Measurements from ENCODE around the gene SYT8. TPM values are rescaled to one million over a fixed set of nuclear protein-coding genes. Genes with fewer than 3 reads are reported as not detected.
"Not testable (repeated sequence)": the region's sequence is repeated elsewhere in the genome, so short reads cannot be mapped to it uniquely, and the experiment has no call there.

The SYT8 gene, protein sequence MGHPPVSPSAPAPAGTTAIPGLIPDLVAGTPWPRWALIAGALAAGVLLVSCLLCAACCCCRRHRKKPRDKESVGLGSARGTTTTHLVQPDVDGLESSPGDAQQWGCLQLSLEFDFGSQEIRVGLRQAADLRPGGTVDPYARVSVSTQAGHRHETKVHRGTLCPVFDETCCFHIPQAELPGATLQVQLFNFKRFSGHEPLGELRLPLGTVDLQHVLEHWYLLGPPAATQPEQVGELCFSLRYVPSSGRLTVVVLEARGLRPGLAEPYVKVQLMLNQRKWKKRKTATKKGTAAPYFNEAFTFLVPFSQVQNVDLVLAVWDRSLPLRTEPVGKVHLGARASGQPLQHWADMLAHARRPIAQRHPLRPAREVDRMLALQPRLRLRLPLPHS
- total RNA-seq: not detected
- long read RNA-seq: 0 reads

DNA sequence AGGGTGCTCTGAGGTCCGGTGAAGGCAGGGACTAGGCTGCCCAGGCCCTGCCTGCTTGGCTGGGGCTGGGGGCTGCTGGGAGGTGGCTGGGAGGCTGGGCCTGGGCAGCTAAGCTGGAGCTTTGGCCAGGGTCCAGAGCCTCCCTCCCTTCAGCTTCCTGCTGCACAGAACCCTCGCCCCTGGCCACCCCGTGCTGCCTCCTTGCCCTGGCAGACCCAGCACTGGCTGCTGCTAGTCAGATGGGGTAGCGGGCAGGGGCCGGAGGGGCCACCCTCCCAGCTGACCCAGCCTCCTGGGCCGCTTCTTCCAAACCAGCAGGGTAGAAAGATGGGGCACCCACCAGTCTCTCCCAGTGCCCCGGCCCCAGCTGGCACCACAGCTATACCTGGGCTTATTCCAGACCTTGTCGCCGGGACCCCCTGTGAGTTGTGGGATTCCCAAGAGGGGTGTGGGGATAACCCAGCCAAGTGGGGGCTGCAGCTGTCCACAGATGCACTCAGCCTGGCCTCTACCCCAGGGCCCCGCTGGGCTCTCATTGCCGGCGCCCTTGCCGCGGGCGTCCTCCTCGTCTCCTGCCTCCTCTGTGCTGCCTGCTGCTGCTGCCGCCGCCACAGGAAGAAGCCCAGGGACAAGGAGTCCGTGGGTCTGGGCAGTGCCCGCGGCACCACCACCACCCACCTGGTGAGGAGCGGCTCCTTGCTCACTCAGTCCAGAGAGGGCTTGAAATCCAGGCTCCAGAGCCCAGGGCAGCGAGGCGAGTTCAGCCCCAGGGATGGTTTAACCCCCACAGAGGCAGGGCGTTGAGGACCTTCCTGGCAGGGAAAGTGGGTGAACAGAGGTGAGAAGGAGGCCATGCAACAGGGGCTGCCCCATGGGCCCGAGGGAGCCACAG, at the start of gene SYT8:
Gene SYT8 (plus strand): TSS at position 212 of the 892 bp plus-strand sequence. CDS start 116 bp downstream, at position 328.
- intact Hi-C loops (cut with DNase I): no loop called here
- DNase-seq (ENCODE audit: missing footprints) (peak; percentile 33), ATAC-seq (no peak)

DNA sequence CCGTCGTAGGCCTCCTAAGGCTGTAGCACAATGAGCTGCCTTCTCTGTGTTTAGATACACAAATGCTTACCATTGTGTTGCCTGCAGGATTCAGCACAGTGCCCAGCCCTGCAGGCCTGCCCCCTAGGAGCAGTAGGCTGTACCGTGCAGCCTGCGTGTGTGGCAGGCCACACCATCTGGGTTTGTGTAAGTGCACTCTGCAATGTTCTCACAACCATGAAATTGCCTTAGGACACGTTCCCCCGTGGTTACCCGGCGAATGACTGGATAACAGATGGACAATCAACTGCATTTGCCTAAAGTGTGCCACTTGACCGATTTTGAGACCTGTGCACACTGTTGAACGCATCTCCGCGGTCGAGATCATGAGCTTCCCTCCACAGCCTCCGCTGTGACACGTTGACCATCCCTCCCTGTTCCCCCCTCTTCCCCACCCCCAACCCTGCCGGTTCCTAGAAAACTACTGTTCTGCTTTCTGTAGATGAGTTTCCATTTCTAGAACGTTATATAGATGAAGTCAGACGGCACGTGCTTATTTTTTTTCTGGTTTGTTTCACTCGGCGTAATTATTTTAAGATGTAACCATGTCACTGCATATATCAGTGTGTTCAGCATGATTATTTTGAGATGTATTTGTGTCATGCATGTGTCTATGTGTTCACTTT, 48.9 kb upstream of the SYT8 start:
- intact Hi-C loops (cut with DNase I): no loop called here
- DNase-seq (ENCODE audit: missing footprints) (no peak), ATAC-seq (no peak)

DNA sequence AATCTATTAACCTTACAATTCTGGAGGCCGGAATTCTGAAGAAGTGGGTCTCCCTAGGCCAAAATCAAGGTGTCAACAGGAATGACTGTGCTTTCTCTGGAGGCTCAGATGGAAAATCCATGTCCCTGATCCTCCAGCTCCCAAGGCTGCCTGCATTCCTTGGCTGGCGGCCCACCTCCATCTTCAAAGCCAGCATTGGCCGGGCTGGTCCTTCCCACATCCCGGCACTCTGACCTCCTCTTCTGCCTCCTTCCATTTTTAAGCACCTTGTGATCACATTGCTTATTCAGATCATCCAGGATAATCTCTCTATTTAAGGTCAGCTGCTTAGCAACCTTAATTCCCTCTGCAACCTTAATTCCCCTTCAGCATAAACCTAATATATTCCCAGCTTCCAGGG, 48.3 kb upstream of the SYT8 start:
- ATAC-seq: no peak
- no peak for DNase-seq (ENCODE audit: missing footprints)
- intact Hi-C loops (cut with DNase I): no loop called here

DNA sequence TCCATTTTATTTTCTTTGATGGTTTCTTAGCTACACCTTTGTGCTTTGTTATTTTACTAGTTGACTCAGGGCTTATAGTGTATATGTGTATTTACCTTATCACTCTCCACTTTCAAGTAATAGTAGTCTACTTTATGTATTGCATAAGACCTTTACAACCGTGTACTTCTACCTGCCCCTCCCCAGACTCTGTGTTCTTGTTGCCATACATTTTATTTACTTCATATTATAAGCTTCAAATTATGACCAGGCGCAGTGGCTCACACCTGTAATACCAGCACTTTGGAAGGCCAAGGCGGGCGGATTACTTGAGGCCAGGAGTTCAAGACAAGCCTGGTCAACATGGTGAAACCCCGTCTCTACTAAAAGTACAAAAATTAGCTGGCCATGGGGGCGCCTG, 42.9 kb upstream of the SYT8 start:
- ATAC-seq: no peak
- intact Hi-C loops (cut with DNase I): no loop called here
- no peak for DNase-seq (ENCODE audit: missing footprints)

DNA sequence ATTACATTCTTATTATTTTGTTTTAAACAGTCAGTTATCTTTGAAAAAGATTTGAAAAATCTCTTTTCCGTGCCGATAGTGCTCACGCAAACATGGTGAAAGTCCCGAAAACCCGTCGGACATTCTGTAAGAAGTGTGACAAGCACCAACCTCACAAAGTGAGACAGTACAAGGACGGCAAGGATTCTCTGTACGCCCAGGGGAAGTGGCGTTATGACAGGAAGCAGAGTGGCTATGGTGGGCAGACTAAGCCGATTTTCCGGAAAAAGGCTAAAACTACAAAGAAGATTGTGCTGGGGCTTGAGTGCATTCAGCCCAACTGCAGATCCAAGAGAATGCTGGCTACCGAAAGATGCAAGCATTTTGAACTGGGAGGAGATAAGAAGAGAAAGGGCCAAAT, 42.3 kb upstream of the SYT8 start:
- intact Hi-C loops (cut with DNase I): no loop called here
- DNase-seq (ENCODE audit: missing footprints) (no peak), ATAC-seq (no peak)

DNA sequence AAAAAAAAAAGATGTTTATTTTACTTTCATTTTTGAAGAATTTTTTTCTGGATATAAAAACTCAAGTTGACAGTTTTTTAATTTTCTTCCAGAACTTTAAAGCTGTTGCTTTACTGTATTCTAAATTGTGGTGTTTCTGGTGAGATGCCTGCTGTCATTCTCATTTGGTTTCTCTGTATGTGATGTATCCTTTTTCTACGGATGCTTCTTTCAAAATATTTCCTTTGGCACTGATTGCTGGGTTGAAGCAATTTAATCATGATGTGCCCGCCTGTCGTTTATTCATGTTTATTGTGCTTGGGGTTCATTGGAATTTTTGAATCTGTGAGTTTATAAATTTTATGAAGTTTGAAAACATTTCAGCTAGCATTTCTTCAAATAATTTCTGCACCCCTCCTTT, 41.7 kb upstream of the SYT8 start:
- ATAC-seq: no peak
- no peak for DNase-seq (ENCODE audit: missing footprints)
- intact Hi-C loops (cut with DNase I): no loop called here

DNA sequence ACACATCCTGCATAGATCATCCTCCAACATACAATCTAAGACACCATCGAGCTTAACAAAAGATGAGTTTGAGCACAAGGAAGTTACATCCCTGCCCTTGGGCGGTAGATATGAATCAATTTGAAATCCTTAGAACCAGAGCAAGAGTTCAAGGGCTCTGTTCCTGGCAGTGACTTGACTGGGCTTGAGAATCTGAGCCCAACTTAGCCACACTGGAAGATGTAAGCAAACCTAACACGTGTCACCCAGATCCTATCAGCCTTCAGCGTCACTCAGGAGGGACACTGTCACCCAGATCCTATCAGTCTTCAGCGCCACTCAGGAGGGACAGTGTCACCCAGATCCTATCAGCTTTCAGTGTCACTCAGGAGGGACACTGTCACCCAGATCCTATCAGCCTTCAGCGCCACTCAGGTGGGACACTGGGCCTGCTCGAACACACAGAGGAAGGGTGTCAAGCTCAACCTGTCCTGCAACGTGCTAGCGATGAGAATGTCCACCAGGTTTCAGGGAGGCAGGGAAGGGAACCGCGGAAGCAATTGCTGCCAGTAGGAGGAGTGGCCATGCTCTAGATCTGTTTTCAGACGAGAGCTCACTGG, 38.3 kb upstream of the SYT8 start:
- ATAC-seq: no peak
- intact Hi-C loops (cut with DNase I): no loop called here
- no peak for DNase-seq (ENCODE audit: missing footprints)

DNA sequence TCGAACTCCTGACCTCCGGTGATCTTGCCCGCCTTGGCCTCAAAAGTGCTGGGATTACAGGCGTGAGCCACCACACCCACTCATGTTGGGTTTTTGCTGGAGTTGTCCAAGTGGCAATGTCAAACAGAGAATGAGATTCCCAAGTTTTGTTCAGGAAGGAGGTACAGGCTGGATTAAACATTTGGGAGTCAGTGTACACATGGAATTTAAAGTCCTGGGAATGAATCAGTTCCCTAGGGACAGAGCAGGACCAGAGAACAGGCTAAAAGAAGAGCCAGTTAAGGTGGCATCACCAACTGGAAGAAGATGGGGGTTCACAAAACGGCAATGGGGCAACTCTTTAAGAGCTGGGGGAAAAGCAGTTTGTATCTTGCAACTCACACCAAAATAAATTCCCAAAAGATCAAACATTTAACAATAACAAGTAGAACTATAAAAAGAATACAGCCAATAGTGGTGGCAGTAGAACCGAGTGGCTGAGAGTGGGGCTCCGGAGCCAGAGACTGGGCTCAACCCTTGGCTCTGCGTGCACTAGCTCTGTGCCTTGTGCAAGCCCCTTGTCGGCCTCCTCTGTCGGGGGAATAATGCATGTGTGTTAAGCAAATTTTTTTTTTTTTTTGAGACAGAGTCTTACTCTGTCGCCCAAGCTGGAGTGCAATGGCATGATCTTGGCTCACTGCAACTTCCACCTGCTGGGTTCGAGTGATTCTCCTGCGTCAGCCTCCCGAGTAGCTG, 37.2 kb upstream of the SYT8 start:
- intact Hi-C loops (cut with DNase I): no loop called here
- DNase-seq (ENCODE audit: missing footprints) (no peak), ATAC-seq (no peak)

DNA sequence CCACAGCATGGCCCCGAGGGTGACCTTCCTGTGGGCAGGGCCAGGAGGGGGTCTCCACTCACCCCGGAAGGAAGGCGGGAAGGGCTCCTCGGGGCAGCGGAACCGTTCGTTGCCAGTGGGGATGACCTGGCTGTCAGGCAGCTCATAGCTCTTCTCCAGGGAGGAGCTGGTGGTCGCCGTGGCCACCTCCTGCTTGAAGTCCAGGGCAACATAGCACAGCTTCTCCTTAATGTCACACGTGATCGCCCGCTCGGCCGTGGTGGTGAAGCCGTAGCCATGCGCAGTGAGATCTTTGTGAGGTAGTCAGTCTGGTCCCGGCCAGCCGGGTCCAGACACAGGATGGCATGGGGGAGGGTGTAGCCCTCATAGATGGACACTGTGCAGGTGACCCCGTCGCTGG, 31.5 kb upstream of the SYT8 start:
- intact Hi-C loops (cut with DNase I): no loop called here
- DNase-seq (ENCODE audit: missing footprints) (no peak), ATAC-seq (no peak)

DNA sequence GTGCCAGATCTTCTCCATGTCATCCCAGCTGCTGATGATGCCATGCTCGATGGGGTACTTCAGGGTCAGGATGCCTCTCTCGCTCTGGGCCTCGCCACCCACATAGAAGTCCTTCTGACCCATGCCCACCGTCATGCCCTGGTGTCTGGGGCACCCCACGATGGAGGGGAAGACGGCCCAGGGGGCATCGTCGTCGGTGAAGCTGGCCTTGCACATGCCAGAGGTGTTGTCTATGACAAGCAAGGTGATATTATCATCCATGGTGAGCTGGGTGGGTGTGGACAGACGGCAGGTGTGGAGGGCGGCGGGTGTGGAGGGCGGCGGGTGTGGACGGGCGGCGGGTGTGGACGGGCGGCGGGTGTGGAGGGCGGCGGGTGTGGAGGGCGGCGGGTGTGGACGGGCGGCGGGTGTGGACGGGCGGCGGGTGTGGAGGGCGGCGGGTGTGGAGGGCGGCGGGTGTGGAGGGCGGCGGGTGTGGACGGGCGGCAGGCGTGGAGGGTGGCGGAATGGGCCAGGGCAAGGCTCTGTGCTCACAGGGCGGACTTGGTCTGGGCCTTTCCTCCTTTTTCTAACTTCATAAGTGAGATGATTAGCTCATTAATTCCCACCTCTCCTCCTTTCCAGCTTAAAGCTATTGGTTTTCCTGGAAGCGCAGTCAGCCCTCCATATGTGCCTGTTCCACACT, 30.8 kb upstream of the SYT8 start:
- DNase-seq (ENCODE audit: missing footprints); ATAC-seq; intact Hi-C loops (cut with DNase I): not testable (repeated sequence)

DNA sequence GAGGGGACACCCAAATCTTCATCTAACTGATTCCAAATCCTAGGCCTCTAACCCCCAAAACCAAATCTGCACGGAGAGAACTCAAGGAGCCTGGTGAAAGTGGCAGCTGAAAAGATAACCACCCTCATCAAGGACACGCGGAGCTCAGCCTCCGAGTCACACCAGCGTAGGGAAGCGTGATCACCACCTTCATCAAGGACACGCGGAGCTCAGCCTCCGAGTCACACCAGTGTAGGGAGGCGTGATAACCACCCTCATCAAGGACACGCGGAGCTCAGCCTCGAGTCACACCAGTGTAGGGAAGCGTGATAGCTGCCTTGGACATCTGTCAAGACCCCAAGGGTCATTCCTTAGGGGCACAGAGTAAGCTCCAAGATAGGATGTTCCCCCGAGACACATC, 29.3 kb upstream of the SYT8 start:
- DNase-seq (ENCODE audit: missing footprints) (no peak), ATAC-seq (no peak)
- intact Hi-C loops (cut with DNase I): no loop called here

DNA sequence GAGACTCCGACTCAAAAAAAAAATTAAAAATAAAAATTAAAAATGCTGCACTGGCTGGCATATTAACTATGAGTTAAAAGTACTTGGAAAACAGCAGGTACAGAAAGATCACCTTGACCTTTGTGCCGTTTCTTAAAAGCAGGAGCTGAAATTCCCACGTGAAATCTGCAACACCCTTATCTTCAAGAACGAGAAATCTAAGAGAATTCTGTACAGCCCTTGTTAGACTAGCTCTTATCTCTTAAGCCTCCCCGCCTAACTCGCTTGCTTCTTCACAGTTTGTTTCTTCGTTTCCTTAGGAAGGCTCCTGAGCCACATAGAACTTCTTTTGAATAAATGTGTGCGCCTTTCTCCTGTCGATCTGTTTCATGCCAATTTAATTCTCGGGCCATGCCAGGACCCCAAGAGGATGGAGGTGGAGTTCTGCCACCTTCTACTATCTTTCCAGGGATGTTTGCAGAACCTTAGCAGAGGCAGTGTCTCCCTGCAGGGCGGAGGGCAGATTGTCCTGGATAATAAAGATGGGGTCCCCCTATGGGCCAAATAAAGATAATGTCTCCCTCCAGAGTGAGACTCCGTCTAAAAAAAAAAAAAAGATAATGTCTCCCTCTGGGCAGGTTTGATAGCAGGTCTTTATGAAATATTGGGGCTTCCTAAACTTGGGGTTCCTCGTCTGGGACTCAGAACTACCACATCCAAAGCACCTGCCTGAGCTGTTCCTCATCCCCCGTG, 27.4 kb upstream of the SYT8 start:
- ATAC-seq (no peak), DNase-seq (ENCODE audit: missing footprints) (no peak)
- intact Hi-C loops (cut with DNase I): no loop called here

DNA sequence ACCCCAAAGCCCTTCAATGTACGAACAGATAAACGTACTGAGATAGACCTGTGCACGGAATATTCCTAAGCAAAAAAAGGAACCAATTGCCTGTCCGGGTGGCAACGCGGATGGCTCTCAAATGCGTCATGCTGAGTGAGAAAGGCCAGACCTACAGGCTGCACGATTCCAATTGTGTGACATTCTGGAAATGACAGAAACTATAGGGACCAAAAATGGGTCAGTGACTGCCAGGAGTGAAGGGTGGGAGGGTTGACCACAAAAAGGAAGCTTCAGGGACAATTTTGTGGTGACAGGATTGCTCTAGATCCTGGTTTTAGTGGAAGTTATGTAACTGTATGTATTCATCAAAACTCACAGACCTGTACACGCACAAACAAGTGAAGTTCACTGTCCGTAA, 24.0 kb upstream of the SYT8 start:
- peak; percentile 37 for ATAC-seq
- DNase-seq (ENCODE audit: missing footprints): no peak
- intact Hi-C loops (cut with DNase I): no loop called here

DNA sequence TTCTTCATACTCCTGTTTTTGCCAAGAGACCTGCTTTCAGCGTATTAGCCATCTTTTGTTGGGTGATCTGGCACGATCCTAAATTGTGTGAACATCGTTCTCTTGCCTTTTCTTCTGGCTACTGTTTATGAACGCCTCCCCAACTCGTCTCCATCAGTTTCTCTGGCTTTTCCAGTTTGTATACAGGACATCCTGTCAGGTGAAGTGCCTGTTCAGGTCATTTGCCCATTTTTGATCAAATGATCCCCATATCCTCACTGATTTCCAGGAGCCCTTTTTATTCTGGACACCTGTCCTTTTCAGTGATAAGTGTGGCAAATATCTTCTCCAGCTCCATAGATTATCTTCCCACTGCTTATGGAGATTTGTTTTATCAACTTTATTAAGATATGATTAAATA, 22.5 kb upstream of the SYT8 start:
- intact Hi-C loops (cut with DNase I): no loop called here
- ATAC-seq (no peak), DNase-seq (ENCODE audit: missing footprints) (no peak)

DNA sequence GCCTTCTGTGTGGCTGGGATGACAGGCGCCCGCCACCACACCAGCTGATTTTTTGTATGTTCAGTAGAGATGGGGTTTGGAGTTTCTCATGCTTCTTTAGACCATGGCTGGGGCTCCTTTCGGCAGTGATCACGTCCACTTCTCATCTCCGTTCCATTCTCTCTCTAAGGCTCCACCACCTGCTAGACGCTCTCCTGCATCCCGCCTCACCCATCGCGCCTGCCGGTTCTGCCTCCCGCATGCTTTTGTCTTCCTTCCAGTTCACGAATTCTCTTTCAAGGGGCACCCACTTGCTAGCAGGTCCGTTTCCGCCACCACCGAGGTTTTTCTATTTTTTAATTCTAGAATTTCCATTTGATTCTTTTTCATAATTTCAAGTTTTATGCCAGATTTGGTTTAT, 22.0 kb upstream of the SYT8 start:
- DNase-seq (ENCODE audit: missing footprints) (no peak), ATAC-seq (no peak)
- intact Hi-C loops (cut with DNase I): no loop called here

DNA sequence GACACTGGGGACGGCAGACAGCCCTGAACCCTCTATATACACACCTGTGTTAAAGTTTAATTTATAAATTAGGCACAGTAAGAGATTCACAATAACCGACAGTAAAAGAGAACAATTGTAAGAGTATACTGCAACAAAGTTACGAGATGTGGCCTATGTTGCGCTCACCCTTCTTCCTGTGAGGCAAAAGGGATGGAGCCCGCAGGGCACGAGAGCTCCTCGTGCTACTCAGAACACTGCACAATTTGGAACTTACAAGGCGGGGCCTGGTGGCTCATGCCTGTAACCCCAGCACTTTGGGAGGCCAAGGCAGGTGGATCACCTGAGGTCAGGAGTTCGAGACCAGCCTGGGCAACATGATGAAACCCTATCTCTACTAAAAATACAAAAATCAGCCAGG, 21.4 kb upstream of the SYT8 start:
- ATAC-seq; intact Hi-C loops (cut with DNase I): not testable (repeated sequence)

DNA sequence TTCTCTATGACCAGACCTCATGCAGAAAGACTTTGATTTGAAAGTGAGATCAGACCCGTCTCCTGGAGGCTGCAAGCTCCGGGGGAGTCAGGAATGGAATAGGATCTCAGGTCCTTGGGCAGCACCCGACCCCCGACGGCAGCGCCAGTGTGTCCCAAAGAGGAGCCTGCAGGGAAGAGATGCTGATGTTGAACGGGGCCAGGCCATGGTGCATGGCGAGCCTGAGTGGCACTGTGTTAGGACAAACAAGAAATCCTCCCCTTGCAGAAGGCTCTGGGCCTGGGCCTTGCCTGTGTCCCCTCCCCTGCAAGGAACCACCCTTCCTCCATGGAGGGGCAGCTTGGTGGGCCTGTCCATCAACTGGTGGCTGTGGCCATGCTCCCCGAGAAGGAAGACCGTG, 20.1 kb upstream of the SYT8 start:
- no peak for ATAC-seq
- intact Hi-C loops (cut with DNase I): no loop called here
- no peak for DNase-seq (ENCODE audit: missing footprints)

More for the DNA sequence above, 21.4 kb upstream of the SYT8 start:
- DNase-seq (ENCODE audit: missing footprints): not testable (repeated sequence)

Measured in Right ventricle myocardium inferior (tissue), 1 donor.